ENCODE measurements around the gene TRIM38. TPM values are rescaled to one million over a fixed set of nuclear protein-coding genes. Genes with fewer than 3 reads are reported as not detected.
"Not testable (repeated sequence)": the region's sequence is repeated elsewhere in the genome, so short reads cannot be mapped to it uniquely, and the experiment has no call there.

The TRIM38 gene
- total RNA-seq, 1 donor from 2014 or later: 20.2 TPM

GRCh38 chr6:25971187-25971821 lies 8.7 kb downstream of the TRIM38 start:
- no peak for DNase-seq (ENCODE audit: low spot score)

- DNase-seq (ENCODE audit: low spot score): no peak
These were observed 9.5 kb downstream of the TRIM38 start for GRCh38 chr6:25972128-25972527.

- DNase-seq (ENCODE audit: low spot score): no peak
These were observed 10.3 kb downstream of the TRIM38 start for GRCh38 chr6:25972902-25973301.

GRCh38 chr6:25973923-25974555 lies 11.4 kb downstream of the TRIM38 start:
- no peak for DNase-seq (ENCODE audit: low spot score)

GRCh38 chr6:25975923-25976560 lies 13.4 kb downstream of the TRIM38 start:
- DNase-seq (ENCODE audit: low spot score): no peak

- no peak for DNase-seq (ENCODE audit: low spot score)
These were observed 18.3 kb downstream of the TRIM38 start for GRCh38 chr6:25980935-25981334.

- DNase-seq (ENCODE audit: low spot score): no peak
These were observed 19.1 kb downstream of the TRIM38 start for GRCh38 chr6:25981568-25982263.

GRCh38 chr6:25984265-25984664 lies 21.7 kb downstream of the TRIM38 start:
- no peak for DNase-seq (ENCODE audit: low spot score)

GRCh38 chr6:25987845-25988244 lies 25.2 kb downstream of the TRIM38 start:
- no peak for DNase-seq (ENCODE audit: low spot score)

- DNase-seq (ENCODE audit: low spot score): no peak
These were observed 27.7 kb downstream of the TRIM38 start for GRCh38 chr6:25990172-25990873.

GRCh38 chr6:25991785-25992412 lies 29.3 kb downstream of the TRIM38 start:
- DNase-seq (ENCODE audit: low spot score): peak; percentile 72

GRCh38 chr6:25992413-25993340 lies 30.1 kb downstream of the TRIM38 start:
- DNase-seq (ENCODE audit: low spot score): peak; percentile 94

GRCh38 chr6:25993341-25993684 lies 30.7 kb downstream of the TRIM38 start:
- DNase-seq (ENCODE audit: low spot score): not testable (repeated sequence)

GRCh38 chr6:25995507-25995906 lies 32.9 kb downstream of the TRIM38 start:
- no peak for DNase-seq (ENCODE audit: low spot score)

GRCh38 chr6:25997921-25998320 lies 35.3 kb downstream of the TRIM38 start:
- DNase-seq (ENCODE audit: low spot score): no peak

GRCh38 chr6:25998379-25998778 lies 35.8 kb downstream of the TRIM38 start:
- DNase-seq (ENCODE audit: low spot score): no peak

- DNase-seq (ENCODE audit: low spot score): not testable (repeated sequence)
These were observed 36.6 kb downstream of the TRIM38 start for GRCh38 chr6:25999225-25999624.

GRCh38 chr6:26000366-26001144 lies 38.0 kb downstream of the TRIM38 start:
- DNase-seq (ENCODE audit: low spot score): no peak

GRCh38 chr6:26003102-26003694 lies 40.6 kb downstream of the TRIM38 start:
- peak; percentile 62 for DNase-seq (ENCODE audit: low spot score)
